Jurkat, Clone E6-1 (cell line): ENCODE measurements around the gene SPRR2F. TPM values are rescaled to one million over a fixed set of nuclear protein-coding genes. Genes with fewer than 3 reads are reported as not detected.
"Not testable (repeated sequence)": the region's sequence is repeated elsewhere in the genome, so short reads cannot be mapped to it uniquely, and the experiment has no call there.

ENCODE experiments used
- DNase-seq: peaks from one replicate; pipeline ENCODE4 v3.0.0-alpha.2; 2011; ENCODE audit warnings: low read depth, low spot score
- H3K4me3 ChIP-seq: 2 replicates; pipeline ENCODE4 v1.5.1; 2011; ENCODE audit warnings: mild to moderate bottlenecking, low read length, control low read depth, moderate library complexity
- polyA plus RNA-seq: library from polyadenylated mRNA; unstranded; fragments of >200 nt; gene quantifications from one replicate; pipeline ENCODE4 v1.2.1, GENCODE V29; 2012; ENCODE audit warnings: missing spikeins; ENCODE audit not compliant: insufficient read length, insufficient read depth

SPRR2F gene
- not detected for polyA plus RNA-seq

GRCh38 chr1:153113416-153113815, at the start of gene SPRR2F:
TSS of gene SPRR2F (minus strand) at chr1:153113516. CDS start at chr1:153112733, 783 bp downstream.
- H3K4me3 ChIP-seq, result no peak within 1 kb of the TSS
- no peak for DNase-seq

- no peak for DNase-seq
- H3K4me3 ChIP-seq, result no peak overlapping the region
Observed at GRCh38 chr1:153155541-153155940, 42.2 kb upstream of the SPRR2F start.

GRCh38 chr1:153152481-153152880, 39.2 kb upstream of the SPRR2F start:
- H3K4me3 ChIP-seq, result no peak overlapping the region
- no peak for DNase-seq

- DNase-seq, result no peak
- no peak within 1 kb of the TSS for H3K4me3 ChIP-seq
Observed at GRCh38 chr1:153150846-153151245, 37.5 kb upstream of the SPRR2F start, which contains the start of gene SPRR2G. TSS of gene SPRR2G (minus strand) at chr1:153150890. CDS start at chr1:153150110, 780 bp downstream.

GRCh38 chr1:153141377-153141776, 28.1 kb upstream of the SPRR2F start:
- DNase-seq, result no peak
- H3K4me3 ChIP-seq, result no peak overlapping the region

GRCh38 chr1:153140484-153140883, 27.2 kb upstream of the SPRR2F start:
- DNase-seq, result no peak
- H3K4me3 ChIP-seq, result no peak overlapping the region

- no peak overlapping the region for H3K4me3 ChIP-seq
- no peak for DNase-seq
Observed at GRCh38 chr1:153133743-153134142, 20.4 kb upstream of the SPRR2F start.

- no peak for DNase-seq
- H3K4me3 ChIP-seq, result no peak overlapping the region
Observed at GRCh38 chr1:153133267-153133666, 20.0 kb upstream of the SPRR2F start.

- H3K4me3 ChIP-seq, DNase-seq: not testable (repeated sequence)
Observed at GRCh38 chr1:153128688-153129087, 15.4 kb upstream of the SPRR2F start.

- no peak overlapping the region for H3K4me3 ChIP-seq
- no peak for DNase-seq
Observed at GRCh38 chr1:153127296-153127695, 14.0 kb upstream of the SPRR2F start.

- DNase-seq, result no peak
- no peak overlapping the region for H3K4me3 ChIP-seq
Observed at GRCh38 chr1:153125536-153125935, 12.2 kb upstream of the SPRR2F start.

GRCh38 chr1:153123793-153124192, 10.5 kb upstream of the SPRR2F start:
- H3K4me3 ChIP-seq, DNase-seq: not testable (repeated sequence)

- no peak overlapping the region for H3K4me3 ChIP-seq
- no peak for DNase-seq
Observed at GRCh38 chr1:153122831-153123421, 9.6 kb upstream of the SPRR2F start.

GRCh38 chr1:153120945-153121344, 7.6 kb upstream of the SPRR2F start:
- no peak overlapping the region for H3K4me3 ChIP-seq

GRCh38 chr1:153119491-153119971, 6.2 kb upstream of the SPRR2F start:
- DNase-seq, result no peak
- no peak overlapping the region for H3K4me3 ChIP-seq

More at GRCh38 chr1:153120945-153121344, 7.6 kb upstream of the SPRR2F start:
- DNase-seq, result no peak

- DNase-seq, H3K4me3 ChIP-seq: not testable (repeated sequence)
Observed at GRCh38 chr1:153115264-153115663, 1.9 kb upstream of the SPRR2F start.

- DNase-seq, H3K4me3 ChIP-seq: not testable (repeated sequence)
Observed at GRCh38 chr1:153112454-153112853, 862 bp downstream of the SPRR2F start.

GRCh38 chr1:153100245-153100644, 13.1 kb downstream of the SPRR2F start:
- no peak for DNase-seq
- no peak overlapping the region for H3K4me3 ChIP-seq

GRCh38 chr1:153099461-153100045, 13.8 kb downstream of the SPRR2F start:
- no peak for DNase-seq
- no peak overlapping the region for H3K4me3 ChIP-seq

- no peak overlapping the region for H3K4me3 ChIP-seq
- no peak for DNase-seq
Observed at GRCh38 chr1:153095764-153096163, 17.6 kb downstream of the SPRR2F start.

GRCh38 chr1:153094426-153094825, 18.9 kb downstream of the SPRR2F start, which contains the start of gene SPRR2E:
TSS of gene SPRR2E (minus strand) at chr1:153094526. CDS start at chr1:153093751, 775 bp downstream.
- no peak within 1 kb of the TSS for H3K4me3 ChIP-seq
- DNase-seq, result no peak
